Endothelial cell of umbilical vein (primary cell): ENCODE data around the gene SIRT2. TPM values are rescaled to one million over a fixed set of nuclear protein-coding genes. Genes with fewer than 3 reads are reported as not detected.

Experiments used
- BruUV-seq: library from RNA; stranded (reverse); fragments of 400-500 nt; replicated peaks from 2 replicates; lab custom pipeline; 2021; lab: Mats Ljungman, UMichigan
- CTCF ChIA-PET: fragments of 300-600, 350-600 bp; sonication (Branson Sonifier 250); formaldehyde crosslinking; loops from one replicate; lab custom pipeline; 2021; ENCODE audit warnings: antibody characterized with exemption, inconsistent platforms; lab: Charles Lee
- POLR2A ChIA-PET: fragments of 300-600, 350-600 bp; sonication (Branson Sonifier 250); formaldehyde crosslinking; loops from one replicate; lab custom pipeline; 2021; ENCODE audit warnings: antibody characterized with exemption, inconsistent platforms; lab: Charles Lee
- DNase-seq: peaks from one replicate; pipeline ENCODE4 v3.0.0-alpha.2; 2011; ENCODE audit warnings: low read depth, low spot score
- FAIRE-seq: peaks from 2 replicates; lab custom pipeline; 2011; peaks lifted over from hg19 to GRCh38; lab: Jason Lieb, UNC
- H2AFZ ChIP-seq: 2 replicates; pipeline ENCODE4 v1.6.0; 2012; ENCODE audit warnings: low read depth, low read length, control low read depth, inconsistent platforms
- H3K27ac ChIP-seq: 2 replicates; pipeline ENCODE4 v1.5.1; 2011; ENCODE audit warnings: low read depth, mild to moderate bottlenecking, control low read depth, low read length, moderate library complexity; ENCODE audit not compliant: insufficient read depth
- H3K27me3 ChIP-seq, 2 experiments: 2 replicates each; pipeline versions ENCODE4 v1.6.0 to v1.6.1; 2011; ENCODE audit warnings: low read length in 2 of 2, mixed read lengths in 1 of 2; ENCODE audit not compliant: control insufficient read depth in 2 of 2, insufficient read depth in 2 of 2
- H3K36me3 ChIP-seq, 2 experiments: 2 replicates in 1 of 2; 3 replicates in 1 of 2; pipeline ENCODE4 v1.5.1; 2011; ENCODE audit warnings: low read length in 2 of 2, mild to moderate bottlenecking in 1 of 2, moderate library complexity in 1 of 2; ENCODE audit not compliant: control insufficient read depth in 2 of 2, insufficient read depth in 2 of 2; ENCODE audit errors: extremely low read depth in 1 of 2
- H3K4me1 ChIP-seq: 3 replicates; pipeline ENCODE4 v1.5.1; 2011; ENCODE audit warnings: mild to moderate bottlenecking, low read length; ENCODE audit not compliant: control insufficient read depth, insufficient read depth; ENCODE audit errors: extremely low read depth
- H3K4me2 ChIP-seq: 2 replicates; pipeline ENCODE4 v1.6.1; 2011; ENCODE audit warnings: low read length, control low read depth, mixed read lengths; ENCODE audit not compliant: insufficient read depth
- H3K4me3 ChIP-seq, 3 experiments: fragments of 200-600 bp in 1 of 3; sonication (generic), shearing (Covaris generic) in 1 of 3; replicated peaks in 1 of 3; 2 replicates each; pipeline ENCODE4 v1.5.1; 2011 to 2016; ENCODE audit warnings: control low read depth in 3 of 3, low read length in 3 of 3, mild to moderate bottlenecking in 2 of 3, inconsistent platforms in 1 of 3, low read depth in 1 of 3, moderate library complexity in 1 of 3; ENCODE audit not compliant: insufficient read depth in 1 of 3
- H3K79me2 ChIP-seq: 2 replicates; pipeline ENCODE4 v1.6.0; 2012; ENCODE audit warnings: low read length, inconsistent platforms; ENCODE audit not compliant: control insufficient read depth, insufficient read depth
- H3K9ac ChIP-seq: replicated peaks from 2 replicates; pipeline ENCODE3; 2011; ENCODE audit warnings: low read length, control low read depth; ENCODE audit not compliant: insufficient read depth; ENCODE audit errors: extremely low read depth
- H3K9me1 ChIP-seq: replicated peaks from 3 replicates; pipeline ENCODE4 v1.6.0; 2011; ENCODE audit warnings: mild to moderate bottlenecking, low read length; ENCODE audit not compliant: control insufficient read depth, insufficient read depth; ENCODE audit errors: extremely low read depth
- H3K9me3 ChIP-seq: replicated peaks from 2 replicates; pipeline ENCODE4 v1.5.1; 2012; ENCODE audit warnings: low read length, inconsistent platforms; ENCODE audit not compliant: control insufficient read depth, insufficient read depth
- H4K20me1 ChIP-seq: replicated peaks from 2 replicates; pipeline ENCODE3; 2011; ENCODE audit warnings: mild to moderate bottlenecking, low read length; ENCODE audit not compliant: control insufficient read depth, insufficient read depth; ENCODE audit errors: extremely low read depth
- CTCF ChIP-seq, 2 donors: IDR thresholded peaks; 1 replicate in 1 of 2; 2 replicates in 1 of 2; pipeline ENCODE4 v1.5.1; 2011; ENCODE audit warnings: low read length in 2 of 2, mild to moderate bottlenecking in 2 of 2, moderate library complexity in 2 of 2, control low read depth in 1 of 2, inconsistent platforms in 1 of 2, low read depth in 1 of 2; ENCODE audit not compliant: insufficient read depth in 1 of 2; ENCODE audit errors: extremely low read depth in 1 of 2
- EZH2 ChIP-seq: IDR thresholded peaks from 2 replicates; pipeline ENCODE4 v1.6.1; 2012; ENCODE audit warnings: borderline replicate concordance, low read depth, mild to moderate bottlenecking, moderate library complexity, low read length, inconsistent platforms; ENCODE audit not compliant: severe bottlenecking
- FOS ChIP-seq: IDR thresholded peaks from 2 replicates; pipeline ENCODE4 v1.6.1; 2011; ENCODE audit warnings: mild to moderate bottlenecking, low read length, moderate library complexity, borderline replicate concordance; ENCODE audit not compliant: insufficient read depth
- GATA2 ChIP-seq: IDR thresholded peaks from 2 replicates; pipeline ENCODE4 v1.7.0; 2011; ENCODE audit warnings: low read depth, mild to moderate bottlenecking, moderate library complexity, mixed read lengths, low read length; ENCODE audit not compliant: insufficient read length, insufficient read depth
- JUN ChIP-seq: IDR thresholded peaks from 2 replicates; pipeline ENCODE4 v1.6.1; 2011; ENCODE audit warnings: borderline replicate concordance, low read depth; ENCODE audit not compliant: insufficient read length, insufficient read depth
- MAX ChIP-seq: IDR thresholded peaks from 2 replicates; pipeline ENCODE4 v1.6.1; 2011; ENCODE audit not compliant: insufficient read depth, insufficient read length
- MYC ChIP-seq: IDR thresholded peaks from one replicate; pipeline ENCODE4 v1.6.1; 2011; ENCODE audit warnings: mild to moderate bottlenecking, low read depth, low read length
- POLR2A ChIP-seq: IDR thresholded peaks from 2 replicates; pipeline ENCODE4 v1.6.1; 2012; ENCODE audit warnings: low read depth, mild to moderate bottlenecking, control low read depth, low read length
- POLR2AphosphoS5 ChIP-seq: IDR thresholded peaks from 2 replicates; pipeline ENCODE4 v1.6.1; 2012; ENCODE audit warnings: low read depth, mild to moderate bottlenecking, control low read depth, low read length, moderate library complexity; ENCODE audit not compliant: insufficient read depth
- dilution Hi-C: fragments of 300-500 bp; cut with MboI; formaldehyde crosslinking; loops from one replicate; pipeline ENCODE4 v1.15.0; 2019; ENCODE audit warnings: low sequenced_read_pairs; ENCODE audit not compliant: extremely low pct_ligation_motif_present
- intact Hi-C: fragments of 100-400 bp; cut with micrococcal nuclease; formaldehyde crosslinking; loops from one replicate; pipeline ENCODE4 v1.10.0; 2022
- polyA plus RNA-seq, 4 experiments: library from polyadenylated mRNA; depleted of rRNA in 3 of 4; stranded (reverse) in 3 of 4; unstranded in 1 of 4; fragments of >200 nt; gene quantifications; 2 replicates each; pipeline versions ENCODE4 v1.2.1 to v1.2.3, GENCODE V29; 2011 to 2012; ENCODE audit warnings: missing spikeins in 1 of 4
- total RNA-seq: library from RNA; stranded (reverse); gene quantifications from 2 replicates; pipeline ENCODE4 v1.2.3, GENCODE V29; 2021

Gene SIRT2
- total and polyA plus RNA-seq, 2 donors (not counting 3 experiments of a cell fraction or from before 2014, with no cell fraction given): 47.6 to 72.5 TPM

- POLR2A ChIA-PET: no interaction called here
- dilution Hi-C loops: no loop called here
- H3K4me1 ChIP-seq: peaks cover 8% of the 10 kb centered on the region
- no peak for DNase-seq
- no peaks in the 10 kb centered on the region for H4K20me1 ChIP-seq
- intact Hi-C loops: no loop called here
- no peak overlapping the region for H3K4me3 ChIP-seq
- no peak overlapping the region for H2AFZ ChIP-seq
- BruUV-seq: no TSS peak
- H3K36me3 ChIP-seq: peaks cover 0 to 5% of the 10 kb centered on the region in 2 experiments
- no peak overlapping the region for H3K27ac ChIP-seq
- no peaks in the 10 kb centered on the region for H3K79me2 ChIP-seq
- TF ChIP-seq POLR2AphosphoS5 (no peak), CTCF (IDR thresholded peaks at IDR 0.05; ENCODE audit: extremely low read depth in 1 of 2, insufficient read depth in 1 of 2, low read depth in 1 of 2, low read length in 2 of 2) (no peak), MAX (no peak)
- CTCF ChIA-PET: no interaction called here
- no peak overlapping the region for H3K4me2 ChIP-seq
- no peak overlapping the region for H3K9ac ChIP-seq
- H3K27me3 ChIP-seq: no peaks in the 10 kb centered on the region
- no peaks in the 10 kb centered on the region for H3K9me3 ChIP-seq
- H3K9me1 ChIP-seq: no peaks in the 10 kb centered on the region
- no peak for FAIRE-seq
Observed at GRCh38 chr19:38894968-38895367, 4.5 kb downstream of the SIRT2 start.

GRCh38 chr19:38893341-38893771, 6.1 kb downstream of the SIRT2 start:
- Histone ChIP-seq H3K9me1 (no peaks in the 10 kb centered on the region), H3K27me3 (no peaks in the 10 kb centered on the region), H3K79me2 (no peaks in the 10 kb centered on the region), H3K27ac (no peak overlapping the region), H3K9me3 (no peaks in the 10 kb centered on the region), H4K20me1 (no peaks in the 10 kb centered on the region), H2AFZ (no peak overlapping the region), H3K4me2 (no peak overlapping the region), H3K9ac (no peak overlapping the region), H3K4me1 (no peaks in the 10 kb centered on the region), H3K36me3 (peaks cover 2 to 17% of the 10 kb centered on the region in 2 experiments), H3K4me3 (no peak overlapping the region)
- BruUV-seq: no TSS peak
- FAIRE-seq: no peak
- intact Hi-C loops (no loop called here), dilution Hi-C loops (no loop called here)
- TF ChIP-seq GATA2 (no peak), MAX (no peak), FOS (no peak), JUN (no peak), POLR2AphosphoS5 (no peak), CTCF (IDR thresholded peaks at IDR 0.05; ENCODE audit: extremely low read depth in 1 of 2, insufficient read depth in 1 of 2, low read depth in 1 of 2, low read length in 2 of 2) (no peak), EZH2 (no peak), POLR2A (no peak), MYC (no peak)
- ChIA-PET POLR2A (no interaction called here), CTCF (no interaction called here)
- DNase-seq: no peak
